ENCODE measurements around the gene VCAN.

GRCh38 chr5:83577036-83577636 lies 105.6 kb downstream of the VCAN start:
- TF ChIP-seq CTCF (IDR thresholded peaks at IDR 0.05; ENCODE audit: insufficient read depth, low read depth, low read length) (no peak), EZH2 (IDR thresholded peaks at IDR 0.05; ENCODE audit: insufficient read depth, low read length) (no peak)

Data from astrocyte (in vitro differentiated cells and primary cell).